ENCODE data around the gene MYO5C.

The MYO5C gene

GRCh38 chr15:52208306-52208946 is 87.2 kb downstream of the MYO5C start:
- TF ChIP-seq ZFX (IDR thresholded peaks at IDR 0.05), result no peak
- peak; percentile 91 for TF ChIP-seq CTCF (conservative IDR thresholded peaks at IDR 0.05)
- H3K27ac ChIP-seq, result no peak overlapping the region

- no peak for TF ChIP-seq ZFX (IDR thresholded peaks at IDR 0.05)
- TF ChIP-seq CTCF (conservative IDR thresholded peaks at IDR 0.05), result no peak
- no peak overlapping the region for H3K27ac ChIP-seq
These were observed 88.4 kb downstream of the MYO5C start for GRCh38 chr15:52207191-52207590.

- H3K27ac ChIP-seq, result no peak overlapping the region
- TF ChIP-seq ZFX (IDR thresholded peaks at IDR 0.05), result no peak
- TF ChIP-seq CTCF (conservative IDR thresholded peaks at IDR 0.05), result no peak
These were observed 89.2 kb downstream of the MYO5C start for GRCh38 chr15:52206446-52206845.

GRCh38 chr15:52204657-52205056 is 90.9 kb downstream of the MYO5C start:
- TF ChIP-seq CTCF (conservative IDR thresholded peaks at IDR 0.05) (no peak), ZFX (IDR thresholded peaks at IDR 0.05) (no peak)
- no peak overlapping the region for H3K27ac ChIP-seq

- no peak overlapping the region for H3K27ac ChIP-seq
- no peak for TF ChIP-seq ZFX (IDR thresholded peaks at IDR 0.05)
- TF ChIP-seq CTCF (conservative IDR thresholded peaks at IDR 0.05), result no peak
These were observed 94.7 kb downstream of the MYO5C start for GRCh38 chr15:52200831-52201365.

- H3K27ac ChIP-seq, result no peak overlapping the region
- TF ChIP-seq CTCF (conservative IDR thresholded peaks at IDR 0.05) (no peak), ZFX (IDR thresholded peaks at IDR 0.05) (no peak)
These were observed 96.3 kb downstream of the MYO5C start for GRCh38 chr15:52199271-52199670.

GRCh38 chr15:52196891-52197290 is 98.7 kb downstream of the MYO5C start:
- H3K27ac ChIP-seq, result no peak overlapping the region
- TF ChIP-seq ZFX (IDR thresholded peaks at IDR 0.05), result no peak
- TF ChIP-seq CTCF (conservative IDR thresholded peaks at IDR 0.05), result no peak
